ENCODE data around the gene CACFD1. TPM values are rescaled to one million over a fixed set of nuclear protein-coding genes. Genes with fewer than 3 reads are reported as not detected.

Gene CACFD1
- total and polyA plus RNA-seq, 2 donors (not counting 1 experiment from before 2014, with no cell fraction given) = 27.4 to 31.1 TPM

DNA sequence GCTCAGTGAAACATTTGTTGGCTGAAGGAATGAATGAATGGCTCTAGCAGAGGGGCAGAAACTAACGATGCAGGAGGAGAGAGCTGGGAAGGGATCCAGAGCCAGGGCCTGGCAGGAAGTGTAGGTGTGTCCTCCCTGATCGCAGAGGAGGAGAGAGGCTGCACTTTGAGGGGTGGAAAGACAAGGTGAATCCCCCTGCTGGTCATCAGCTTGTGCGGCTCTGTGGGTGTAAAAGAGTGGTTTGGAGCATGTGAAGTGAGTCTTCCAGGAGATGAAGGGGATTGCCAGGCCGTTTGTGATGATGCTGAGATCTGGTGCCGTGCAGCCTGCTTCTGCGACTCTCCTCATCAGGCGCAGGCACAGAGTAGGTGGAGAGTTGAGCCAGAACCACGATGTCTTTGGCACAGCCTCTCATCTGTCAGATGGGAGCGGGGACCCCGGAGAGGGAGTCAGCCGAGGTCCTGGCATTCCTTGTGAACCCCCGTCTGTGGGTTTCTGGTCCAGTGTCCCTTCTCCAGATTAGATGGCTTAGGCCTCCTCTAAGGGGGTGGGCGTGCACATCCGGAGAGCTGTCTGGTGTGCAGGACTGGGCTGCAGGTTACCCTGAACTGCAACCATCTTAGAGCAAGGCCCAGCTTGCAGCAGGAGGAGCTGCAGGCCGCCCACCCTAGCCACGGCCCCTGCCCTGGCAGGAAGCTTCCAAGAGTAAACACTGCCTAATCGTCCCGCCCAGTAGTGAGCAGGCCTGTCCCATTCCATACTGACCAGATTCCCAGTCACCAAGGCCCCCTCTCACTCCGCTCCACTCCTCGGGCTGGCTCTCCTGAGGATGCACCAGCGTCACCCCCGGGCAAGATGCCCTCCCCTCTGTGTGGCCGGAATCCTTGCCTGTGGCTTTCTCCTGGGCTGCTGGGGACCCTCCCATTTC lies 37.9 kb upstream of the CACFD1 start, which contains the start of gene ADAMTS13:
Gene ADAMTS13 (plus strand): TSS at position 753 of the 928 bp plus-strand sequence. CDS start 77 bp downstream, at position 830.
- POLR2A ChIA-PET = interaction anchor here (0.6 kb wide), 1 partner anchor 102 kb away, joined by 5 read pairs; no protein-coding TSS in a partner anchor
- intact Hi-C loops (cut with micrococcal nuclease) = loop anchor here (2.0 kb wide), 1 partner anchor 45 kb away; the partner anchor contains the start of genes STKLD1 and SURF4
- peak within 1 kb of the TSS; percentile 5 for H3K4me3 Mint-ChIP-seq
- H3K9me3 Mint-ChIP-seq (ENCODE audit: insufficient read depth) = peaks cover 4% of the 10 kb centered on the region
- peaks cover 3% of the 10 kb centered on the region for H3K27me3 Mint-ChIP-seq
- CTCF ChIA-PET = interaction anchor here (1.0 to 1.2 kb wide), 3 partner anchors 25 to 236 kb away, joined by 3 to 4 read pairs (median 3); partner anchors contain the start of gene CACFD1
- Histone ChIP-seq H3K9ac (ENCODE audit: low read length) (no peak within 1 kb of the TSS), H3K9me3 (ENCODE audit: control extremely low read depth in 1 of 3, control insufficient read depth in 2 of 3, insufficient read depth in 1 of 3, low read length in 2 of 3) (peaks cover 0 to 7% (median 0%) of the 10 kb centered on the region in 3 donors), H3K4me3 (ENCODE audit: control extremely low read depth in 1 of 5, extremely low read depth in 1 of 5, insufficient read depth in 1 of 5, low read depth in 2 of 5, low read length in 4 of 5) (no peak within 1 kb of the TSS), H3K27ac (ENCODE audit: low read length in 2 of 2) (peak within 1 kb of the TSS; percentile 80 to 95), H3K4me2 (replicated peaks; ENCODE audit: low read depth, low read length, poor library complexity, severe bottlenecking) (no peak within 1 kb of the TSS), H2AFZ (ENCODE audit: insufficient read depth, low read depth, low read length, poor library complexity, severe bottlenecking) (peak within 1 kb of the TSS; percentile 52), H3K36me3 (replicated peaks in 1 of 2; ENCODE audit: control extremely low read depth in 1 of 2, control insufficient read depth in 1 of 2, extremely low read depth in 1 of 2, insufficient read depth in 2 of 2, low read length in 1 of 2) (no peaks in the 10 kb centered on the region), H3K79me2 (ENCODE audit: control insufficient read depth, insufficient read depth, low read length) (peaks cover 9% of the 10 kb centered on the region), H3K4me1 (ENCODE audit: control insufficient read depth in 2 of 2, insufficient read depth in 2 of 2, low read length in 2 of 2) (peaks cover 19 to 44% of the 10 kb centered on the region in 2 donors), H3K27me3 (replicated peaks in 1 of 4; ENCODE audit: control extremely low read depth in 1 of 4, control insufficient read depth in 3 of 4, insufficient read depth in 4 of 4, low read length in 3 of 4) (peaks cover 0 to 7% (median 2%) of the 10 kb centered on the region in 4 experiments), H4K20me1 (ENCODE audit: control insufficient read depth, insufficient read depth, low read length, poor library complexity, severe bottlenecking) (peaks cover 3% of the 10 kb centered on the region)
- peak within 1 kb of the TSS; percentile 94 for H3K27ac Mint-ChIP-seq
- peaks cover 40% of the 10 kb centered on the region for H3K4me1 Mint-ChIP-seq
- TF ChIP-seq, protein P1, sequence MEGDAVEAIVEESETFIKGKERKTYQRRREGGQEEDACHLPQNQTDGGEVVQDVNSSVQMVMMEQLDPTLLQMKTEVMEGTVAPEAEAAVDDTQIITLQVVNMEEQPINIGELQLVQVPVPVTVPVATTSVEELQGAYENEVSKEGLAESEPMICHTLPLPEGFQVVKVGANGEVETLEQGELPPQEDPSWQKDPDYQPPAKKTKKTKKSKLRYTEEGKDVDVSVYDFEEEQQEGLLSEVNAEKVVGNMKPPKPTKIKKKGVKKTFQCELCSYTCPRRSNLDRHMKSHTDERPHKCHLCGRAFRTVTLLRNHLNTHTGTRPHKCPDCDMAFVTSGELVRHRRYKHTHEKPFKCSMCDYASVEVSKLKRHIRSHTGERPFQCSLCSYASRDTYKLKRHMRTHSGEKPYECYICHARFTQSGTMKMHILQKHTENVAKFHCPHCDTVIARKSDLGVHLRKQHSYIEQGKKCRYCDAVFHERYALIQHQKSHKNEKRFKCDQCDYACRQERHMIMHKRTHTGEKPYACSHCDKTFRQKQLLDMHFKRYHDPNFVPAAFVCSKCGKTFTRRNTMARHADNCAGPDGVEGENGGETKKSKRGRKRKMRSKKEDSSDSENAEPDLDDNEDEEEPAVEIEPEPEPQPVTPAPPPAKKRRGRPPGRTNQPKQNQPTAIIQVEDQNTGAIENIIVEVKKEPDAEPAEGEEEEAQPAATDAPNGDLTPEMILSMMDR (IDR thresholded peaks at IDR 0.05) = no peak
- TF ChIP-seq EZH2 (IDR thresholded peaks at IDR 0.05; ENCODE audit: borderline replicate concordance, insufficient read depth, low read depth, low read length, poor library complexity, severe bottlenecking) = no peak
- 77% methylated on average over 23 of the region's 23 CpGs for WGBS (ENCODE audit: insufficient coverage)
- ATAC-seq (ENCODE audit: low read depth) = no peak
- DNase-seq = peak; percentile 58
